Kidney (tissue), 14 donors: ENCODE results near the gene EFCAB6. TPM values are rescaled to one million over a fixed set of nuclear protein-coding genes. Genes with fewer than 3 reads are reported as not detected.
A peak's percentile ranks its signal among the peaks of the same experiment; 100 is the strongest.

Experiments used
- DNase-seq, 5 donors: peaks; one replicate each; pipeline ENCODE4 v3.0.0-alpha.2; 2013 to 2020
- FAIRE-seq: peaks from 2 replicates; lab custom pipeline; 2012; peaks lifted over from hg19 to GRCh38; lab: Jason Lieb, UNC
- H3K27ac ChIP-seq, 2 donors: one replicate each; pipeline ENCODE4 v1.7.0; 2013; ENCODE audit warnings: low read depth in 2 of 2, low read length in 2 of 2, inconsistent platforms in 1 of 2
- H3K27me3 ChIP-seq: one replicate; pipeline ENCODE4 v1.7.1; 2013; ENCODE audit warnings: low read length, inconsistent platforms; ENCODE audit not compliant: control insufficient read depth, insufficient read depth
- H3K36me3 ChIP-seq, 3 donors: one replicate each; pipeline versions ENCODE4 v1.7.0 to v1.7.1; 2013; ENCODE audit warnings: low read length in 3 of 3, control low read depth in 1 of 3, inconsistent platforms in 1 of 3; ENCODE audit not compliant: insufficient read depth in 3 of 3, control insufficient read depth in 2 of 3
- H3K4me1 ChIP-seq, 3 donors: one replicate each; pipeline versions ENCODE4 v1.7.0 to v1.7.1; 2013; ENCODE audit warnings: low read length in 3 of 3, inconsistent platforms in 1 of 3, low read depth in 1 of 3; ENCODE audit not compliant: control insufficient read depth in 2 of 3, insufficient read depth in 2 of 3
- H3K4me3 ChIP-seq, 3 donors: one replicate each; pipeline versions ENCODE4 v1.7.0 to v1.8.1; 2013; ENCODE audit warnings: low read length in 3 of 3, control low read depth in 1 of 3, inconsistent platforms in 1 of 3
- H3K9ac ChIP-seq, 3 donors: one replicate each; pipeline versions ENCODE4 v1.7.0 to v1.7.1; 2013; ENCODE audit warnings: low read length in 3 of 3, control low read depth in 1 of 3, inconsistent platforms in 1 of 3
- H3K9me3 ChIP-seq, 3 donors: one replicate each; pipeline versions ENCODE4 v1.7.0 to v1.7.1; 2013; ENCODE audit warnings: low read length in 3 of 3, control low read depth in 1 of 3, inconsistent platforms in 1 of 3; ENCODE audit not compliant: control insufficient read depth in 2 of 3, insufficient read depth in 1 of 3
- CTCF ChIP-seq: IDR thresholded peaks from 3 replicates; pipeline ENCODE4 v1.5.1; 2012; ENCODE audit warnings: mild to moderate bottlenecking, moderate library complexity, borderline replicate concordance; ENCODE audit not compliant: insufficient read depth; ENCODE audit errors: extremely low read depth
- intact Hi-C: fragments of 100-400 bp; cut with DNase I; formaldehyde crosslinking; loops from one replicate; pipeline ENCODE4 v1.11.1; 2022
- polyA plus RNA-seq: library from polyadenylated mRNA; stranded (reverse); fragments of 350-450 nt; fragmentation: Illumina TruSeq; extraction: RNeasy Lipid Tissue Mini Kit (QIAGEN cat#74804); gene quantifications from one replicate; pipeline ENCODE4 v1.2.3, GENCODE V29; 2014; ENCODE audit warnings: low read depth, low replicate concordance; ENCODE audit not compliant: insufficient read depth
- total RNA-seq: library from RNA; stranded (reverse); fragmentation: NEBNext Ultra II Directional; extraction: Animal tissue kit (Norgen Biotek cat#: 25700); gene quantifications from one replicate; pipeline ENCODE4 v1.2.1, GENCODE V29; 2021
- donor health status: control.
- donor health status: control.
- donor health status: control.
- donor health status: control.
- donor health status: control.
- donor health status: DM: yes; HTN: yes; CAD: no.
- donor health status: Normal renal cell carcinoma (clear cell type).

Gene EFCAB6
- total and polyA plus RNA-seq, 2 donors from 2014 or later = 1.5 to 11.8 TPM

GRCh38 chr22:43682851-43683250 is 129.3 kb downstream of the EFCAB6 start:
- Histone ChIP-seq H3K27me3 (no peaks in the 10 kb centered on the region), H3K9me3 (no peaks in the 10 kb centered on the region), H3K36me3 (no peaks in the 10 kb centered on the region), H3K9ac (no peak overlapping the region), H3K4me3 (no peak overlapping the region), H3K4me1 (no peaks in the 10 kb centered on the region), H3K27ac (no peak overlapping the region)
- FAIRE-seq = no peak
- intact Hi-C loops = loop anchor here (10.0 kb wide), 1 partner anchor 58 kb away; no protein-coding TSS in a partner anchor
- no peak for DNase-seq
- TF ChIP-seq CTCF = no peak

- no peak for FAIRE-seq
- DNase-seq = peak in 2 of 5 donors; percentile 15 to 16
- intact Hi-C loops = loop anchor here (10.0 kb wide), 1 partner anchor 57 kb away; no protein-coding TSS in a partner anchor
- H3K4me3 ChIP-seq = no peak overlapping the region
- TF ChIP-seq CTCF = no peak
- no peak overlapping the region for H3K9ac ChIP-seq
- H3K9me3 ChIP-seq = no peaks in the 10 kb centered on the region
- H3K27ac ChIP-seq = no peak overlapping the region
- no peaks in the 10 kb centered on the region for H3K4me1 ChIP-seq
- H3K36me3 ChIP-seq = no peaks in the 10 kb centered on the region
- H3K27me3 ChIP-seq = no peaks in the 10 kb centered on the region
These were observed 130.3 kb downstream of the EFCAB6 start for GRCh38 chr22:43681731-43682360.

GRCh38 chr22:43670513-43670912 is 141.6 kb downstream of the EFCAB6 start:
- FAIRE-seq = no peak

More at GRCh38 chr22:43670513-43670912, 141.6 kb downstream of the EFCAB6 start:
- peaks cover 0 to 6% (median 0%) of the 10 kb centered on the region in 3 donors for H3K4me1 ChIP-seq
- peak in 3 of 5 donors; percentile 13 to 52 (median 23) for DNase-seq
- H3K27me3 ChIP-seq = no peaks in the 10 kb centered on the region
- H3K27ac ChIP-seq = peak overlapping the region in 1 of 2 donors; percentile 59
- H3K4me3 ChIP-seq = no peak overlapping the region
- H3K9me3 ChIP-seq = no peaks in the 10 kb centered on the region
- intact Hi-C loops = no loop called here
- H3K9ac ChIP-seq = no peak overlapping the region
- no peaks in the 10 kb centered on the region for H3K36me3 ChIP-seq
- TF ChIP-seq CTCF = no peak
